ENCODE data around the gene TAB2.
"Not testable (repeated sequence)": the region's sequence is repeated elsewhere in the genome, so short reads cannot be mapped to it uniquely, and the experiment has no call there.

Gene TAB2

GRCh38 chr6:149319422-149319821, 1.9 kb downstream of the TAB2 start (continued):
- TF ChIP-seq ZNF624 (tag by site-specific recombination; IDR thresholded peaks at IDR 0.05) (no peak), ZNF514 (tag by site-specific recombination; IDR thresholded peaks at IDR 0.05) (no peak), ZNF510 (tag by site-specific recombination; IDR thresholded peaks at IDR 0.05; ENCODE audit: insufficient replicate concordance) (no peak), ZSCAN5A (tag by site-specific recombination; IDR thresholded peaks at IDR 0.05) (no peak), ZNF558 (tag by site-specific recombination; IDR thresholded peaks at IDR 0.05) (no peak), KLF10 (tag by site-specific recombination; IDR thresholded peaks at IDR 0.05) (no peak), TCF7L2 (IDR thresholded peaks at IDR 0.05; ENCODE audit: borderline replicate concordance, low read depth, low read length) (no peak), ZNF658 (tag by site-specific recombination; IDR thresholded peaks at IDR 0.05) (no peak), ZNF112 (tag by site-specific recombination; IDR thresholded peaks at IDR 0.05) (no peak), ZNF521 (tag by site-specific recombination; IDR thresholded peaks at IDR 0.05) (no peak)
- TF ChIP-seq, protein P1, sequence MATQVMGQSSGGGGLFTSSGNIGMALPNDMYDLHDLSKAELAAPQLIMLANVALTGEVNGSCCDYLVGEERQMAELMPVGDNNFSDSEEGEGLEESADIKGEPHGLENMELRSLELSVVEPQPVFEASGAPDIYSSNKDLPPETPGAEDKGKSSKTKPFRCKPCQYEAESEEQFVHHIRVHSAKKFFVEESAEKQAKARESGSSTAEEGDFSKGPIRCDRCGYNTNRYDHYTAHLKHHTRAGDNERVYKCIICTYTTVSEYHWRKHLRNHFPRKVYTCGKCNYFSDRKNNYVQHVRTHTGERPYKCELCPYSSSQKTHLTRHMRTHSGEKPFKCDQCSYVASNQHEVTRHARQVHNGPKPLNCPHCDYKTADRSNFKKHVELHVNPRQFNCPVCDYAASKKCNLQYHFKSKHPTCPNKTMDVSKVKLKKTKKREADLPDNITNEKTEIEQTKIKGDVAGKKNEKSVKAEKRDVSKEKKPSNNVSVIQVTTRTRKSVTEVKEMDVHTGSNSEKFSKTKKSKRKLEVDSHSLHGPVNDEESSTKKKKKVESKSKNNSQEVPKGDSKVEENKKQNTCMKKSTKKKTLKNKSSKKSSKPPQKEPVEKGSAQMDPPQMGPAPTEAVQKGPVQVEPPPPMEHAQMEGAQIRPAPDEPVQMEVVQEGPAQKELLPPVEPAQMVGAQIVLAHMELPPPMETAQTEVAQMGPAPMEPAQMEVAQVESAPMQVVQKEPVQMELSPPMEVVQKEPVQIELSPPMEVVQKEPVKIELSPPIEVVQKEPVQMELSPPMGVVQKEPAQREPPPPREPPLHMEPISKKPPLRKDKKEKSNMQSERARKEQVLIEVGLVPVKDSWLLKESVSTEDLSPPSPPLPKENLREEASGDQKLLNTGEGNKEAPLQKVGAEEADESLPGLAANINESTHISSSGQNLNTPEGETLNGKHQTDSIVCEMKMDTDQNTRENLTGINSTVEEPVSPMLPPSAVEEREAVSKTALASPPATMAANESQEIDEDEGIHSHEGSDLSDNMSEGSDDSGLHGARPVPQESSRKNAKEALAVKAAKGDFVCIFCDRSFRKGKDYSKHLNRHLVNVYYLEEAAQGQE (tag by site-specific recombination; IDR thresholded peaks at IDR 0.05): no peak
- TF ChIP-seq, protein P2, sequence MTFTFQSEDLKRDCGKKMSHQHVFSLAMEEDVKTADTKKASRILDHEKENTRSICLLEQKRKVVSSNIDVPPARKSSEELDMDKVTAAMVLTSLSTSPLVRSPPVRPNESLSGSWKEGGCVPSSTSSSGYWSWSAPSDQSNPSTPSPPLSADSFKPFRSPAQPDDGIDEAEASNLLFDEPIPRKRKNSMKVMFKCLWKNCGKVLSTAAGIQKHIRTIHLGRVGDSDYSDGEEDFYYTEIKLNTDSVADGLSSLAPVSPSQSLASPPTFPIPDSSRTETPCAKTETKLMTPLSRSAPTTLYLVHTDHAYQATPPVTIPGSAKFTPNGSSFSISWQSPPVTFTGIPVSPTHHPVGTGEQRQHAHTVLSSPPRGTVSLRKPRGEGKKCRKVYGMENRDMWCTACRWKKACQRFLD (tag by site-specific recombination; IDR thresholded peaks at IDR 0.05): no peak

DNA sequence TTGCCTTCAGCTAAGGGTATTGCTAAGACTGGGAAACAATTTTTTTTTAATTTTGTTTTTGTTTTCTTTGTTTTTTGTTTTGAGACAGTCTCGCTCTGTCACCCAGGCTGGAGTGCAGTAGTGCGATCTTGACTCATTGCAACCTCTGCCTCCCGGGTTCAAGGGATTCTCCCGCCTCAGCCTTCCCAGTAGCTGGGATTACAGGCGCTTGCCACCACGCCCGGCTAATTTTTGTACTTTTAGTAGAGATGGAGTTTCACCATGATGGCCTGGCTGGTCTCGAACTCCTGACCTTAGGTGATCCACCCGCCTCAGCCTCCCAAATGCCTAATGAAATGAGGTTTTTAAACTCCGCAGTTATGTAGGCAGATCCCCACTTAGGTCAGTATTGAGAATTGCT, 2.5 kb downstream of the TAB2 start:
- H3K4me3 ChIP-seq (ENCODE audit: low read depth, low read length): peak overlapping the region; percentile 76; the same call in 1 of the 2 replicates
- H3K27ac ChIP-seq (ENCODE audit: extremely low read depth, low read depth, low read length); H3K36me3 ChIP-seq (ENCODE audit: control insufficient read depth in 2 of 2, insufficient read depth in 1 of 2, low read length in 2 of 2); H3K9me3 ChIP-seq (ENCODE audit: control insufficient read depth, insufficient read depth, low read depth, low read length); POLR2A ChIA-PET: not testable (repeated sequence)
- CTCF ChIA-PET: interaction anchor here (0.6 kb wide), 1 partner anchor 57 kb away, joined by 5 read pairs; no protein-coding TSS in a partner anchor
- peak; percentile 18; the same call in 1 of the 2 replicates for TF ChIP-seq ZNF600 (tag by site-specific recombination; IDR thresholded peaks at IDR 0.05)
- TF ChIP-seq OSR2 (tag by site-specific recombination; IDR thresholded peaks at IDR 0.05): 0 out of 2 replicates have a peak, but pooled peaks have one; percentile 31
- TF ChIP-seq IKZF3 (tag by site-specific recombination; IDR thresholded peaks at IDR 0.05): 0 out of 2 replicates have a peak, but pooled peaks have one; percentile 30
- peaks cover 23% of the 10 kb centered on the region for H3K4me1 ChIP-seq (ENCODE audit: control insufficient read depth, insufficient read depth, low read length)

- peaks cover 23% of the 10 kb centered on the region for H3K4me1 ChIP-seq (ENCODE audit: control insufficient read depth, insufficient read depth, low read length)
- no peaks in the 10 kb centered on the region for H3K36me3 ChIP-seq (ENCODE audit: control insufficient read depth in 2 of 2, insufficient read depth in 1 of 2, low read length in 2 of 2)
- ChIA-PET CTCF (interaction anchor here (0.7 to 1.2 kb wide), 3 partner anchors 12 to 224 kb away, joined by 3 to 8 read pairs (median 4); no protein-coding TSS in a partner anchor), POLR2A (no interaction called here)
- H3K9me3 ChIP-seq (ENCODE audit: control insufficient read depth, insufficient read depth, low read depth, low read length): no peaks in the 10 kb centered on the region
- no peak overlapping the region; the same call in 1 of the 2 replicates for H3K4me3 ChIP-seq (ENCODE audit: low read depth, low read length)
- no peak overlapping the region for H3K27ac ChIP-seq (ENCODE audit: extremely low read depth, low read depth, low read length)
- TF ChIP-seq ZNF248 (tag by site-specific recombination; IDR thresholded peaks at IDR 0.05) (no peak), ZNF830 (tag by site-specific recombination; IDR thresholded peaks at IDR 0.05; ENCODE audit: low read depth) (no peak), ZNF146 (tag by site-specific recombination; IDR thresholded peaks at IDR 0.05) (no peak), ZNF629 (tag by site-specific recombination; IDR thresholded peaks at IDR 0.05) (peak; percentile 79), ZNF366 (tag by site-specific recombination; conservative IDR thresholded peaks at IDR 0.05) (peak; percentile 45; the same call in 1 of the 2 replicates), SP7 (tag by site-specific recombination; IDR thresholded peaks at IDR 0.05) (peak; percentile 18; the same call in 1 of the 2 replicates), ZBTB17 (tag by site-specific recombination; IDR thresholded peaks at IDR 0.05) (peak; percentile 77), ZNF529 (tag by site-specific recombination; IDR thresholded peaks at IDR 0.05; ENCODE audit: insufficient replicate concordance) (no peak), ZEB2 (tag by site-specific recombination; IDR thresholded peaks at IDR 0.05) (peak; percentile 49; the same call in 1 of the 2 replicates)
- TF ChIP-seq, protein P3, sequence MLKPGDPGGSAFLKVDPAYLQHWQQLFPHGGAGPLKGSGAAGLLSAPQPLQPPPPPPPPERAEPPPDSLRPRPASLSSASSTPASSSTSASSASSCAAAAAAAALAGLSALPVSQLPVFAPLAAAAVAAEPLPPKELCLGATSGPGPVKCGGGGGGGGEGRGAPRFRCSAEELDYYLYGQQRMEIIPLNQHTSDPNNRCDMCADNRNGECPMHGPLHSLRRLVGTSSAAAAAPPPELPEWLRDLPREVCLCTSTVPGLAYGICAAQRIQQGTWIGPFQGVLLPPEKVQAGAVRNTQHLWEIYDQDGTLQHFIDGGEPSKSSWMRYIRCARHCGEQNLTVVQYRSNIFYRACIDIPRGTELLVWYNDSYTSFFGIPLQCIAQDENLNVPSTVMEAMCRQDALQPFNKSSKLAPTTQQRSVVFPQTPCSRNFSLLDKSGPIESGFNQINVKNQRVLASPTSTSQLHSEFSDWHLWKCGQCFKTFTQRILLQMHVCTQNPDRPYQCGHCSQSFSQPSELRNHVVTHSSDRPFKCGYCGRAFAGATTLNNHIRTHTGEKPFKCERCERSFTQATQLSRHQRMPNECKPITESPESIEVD (tag by site-specific recombination; IDR thresholded peaks at IDR 0.05): peak; percentile 3; the same call in 1 of the 2 replicates
- TF ChIP-seq, protein P4, sequence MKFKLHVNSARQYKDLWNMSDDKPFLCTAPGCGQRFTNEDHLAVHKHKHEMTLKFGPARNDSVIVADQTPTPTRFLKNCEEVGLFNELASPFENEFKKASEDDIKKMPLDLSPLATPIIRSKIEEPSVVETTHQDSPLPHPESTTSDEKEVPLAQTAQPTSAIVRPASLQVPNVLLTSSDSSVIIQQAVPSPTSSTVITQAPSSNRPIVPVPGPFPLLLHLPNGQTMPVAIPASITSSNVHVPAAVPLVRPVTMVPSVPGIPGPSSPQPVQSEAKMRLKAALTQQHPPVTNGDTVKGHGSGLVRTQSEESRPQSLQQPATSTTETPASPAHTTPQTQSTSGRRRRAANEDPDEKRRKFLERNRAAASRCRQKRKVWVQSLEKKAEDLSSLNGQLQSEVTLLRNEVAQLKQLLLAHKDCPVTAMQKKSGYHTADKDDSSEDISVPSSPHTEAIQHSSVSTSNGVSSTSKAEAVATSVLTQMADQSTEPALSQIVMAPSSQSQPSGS (tag by site-specific recombination; IDR thresholded peaks at IDR 0.05; ENCODE audit: low read depth): peak; percentile 88
Measured at GRCh38 chr6:149320796-149321195, 3.3 kb downstream of the TAB2 start.
